Measurements from ENCODE around the gene RABGAP1L. TPM values are rescaled to one million over a fixed set of nuclear protein-coding genes. Genes with fewer than 3 reads are reported as not detected.
"Not testable (repeated sequence)": the region's sequence is repeated elsewhere in the genome, so short reads cannot be mapped to it uniquely, and the experiment has no call there.

The RABGAP1L gene
- total RNA-seq, 1 donor from 2014 or later, result 83.9 TPM

- Histone ChIP-seq H3K4me3 (no peak overlapping the region), H3K36me3 (no peaks in the 10 kb centered on the region), H3K9me3 (peaks cover 15% of the 10 kb centered on the region), H3K27ac (no peak overlapping the region), H3K4me1 (no peaks in the 10 kb centered on the region), H3K27me3 (ENCODE audit: low read depth) (no peaks in the 10 kb centered on the region)
- DNase-seq (no peak), ATAC-seq (no peak)
- TF ChIP-seq CTCF (IDR thresholded peaks at IDR 0.05), result no peak
- intact Hi-C loops (cut with DNase I), result no loop called here
These were observed 372.4 kb downstream of the RABGAP1L start for GRCh38 chr1:174531751-174532150.

- H3K9me3 ChIP-seq, result peaks cover 20% of the 10 kb centered on the region
- no peak for ATAC-seq
- H3K27ac ChIP-seq, result no peak overlapping the region
- H3K36me3 ChIP-seq, result no peaks in the 10 kb centered on the region
- TF ChIP-seq CTCF (IDR thresholded peaks at IDR 0.05), result no peak
- DNase-seq, result no peak
- no peaks in the 10 kb centered on the region for H3K4me1 ChIP-seq
- no peaks in the 10 kb centered on the region for H3K27me3 ChIP-seq (ENCODE audit: low read depth)
- intact Hi-C loops (cut with DNase I), result no loop called here
- no peak overlapping the region for H3K4me3 ChIP-seq
These were observed 375.5 kb downstream of the RABGAP1L start for GRCh38 chr1:174534789-174535188.

- H3K4me3 ChIP-seq, result no peak overlapping the region
- no peaks in the 10 kb centered on the region for H3K27me3 ChIP-seq (ENCODE audit: low read depth)
- H3K9me3 ChIP-seq, result peaks cover 20% of the 10 kb centered on the region
- intact Hi-C loops (cut with DNase I), result no loop called here
- no peaks in the 10 kb centered on the region for H3K36me3 ChIP-seq
- no peaks in the 10 kb centered on the region for H3K4me1 ChIP-seq
- DNase-seq (no peak), ATAC-seq (no peak)
- no peak for TF ChIP-seq CTCF (IDR thresholded peaks at IDR 0.05)
- no peak overlapping the region for H3K27ac ChIP-seq
These were observed 375.9 kb downstream of the RABGAP1L start for GRCh38 chr1:174535207-174535606.

GRCh38 chr1:174543421-174543820, 384.1 kb downstream of the RABGAP1L start:
- H3K9me3 ChIP-seq; DNase-seq; ATAC-seq; H3K27me3 ChIP-seq (ENCODE audit: low read depth); H3K4me3 ChIP-seq; H3K4me1 ChIP-seq; H3K27ac ChIP-seq; H3K36me3 ChIP-seq; intact Hi-C loops (cut with DNase I): not testable (repeated sequence)

- no peak for TF ChIP-seq CTCF (IDR thresholded peaks at IDR 0.05)
- no peak for ATAC-seq
- intact Hi-C loops (cut with DNase I), result no loop called here
These were observed 391.0 kb downstream of the RABGAP1L start for GRCh38 chr1:174550296-174550695.

GRCh38 chr1:174556392-174556791, 397.1 kb downstream of the RABGAP1L start:
- no peaks in the 10 kb centered on the region for H3K27me3 ChIP-seq (ENCODE audit: low read depth)
- no peak overlapping the region for H3K27ac ChIP-seq
- no peaks in the 10 kb centered on the region for H3K4me1 ChIP-seq
- DNase-seq (no peak), ATAC-seq (no peak)
- H3K4me3 ChIP-seq, result no peak overlapping the region
- H3K36me3 ChIP-seq, result no peaks in the 10 kb centered on the region
- H3K9me3 ChIP-seq, result peaks cover 6% of the 10 kb centered on the region
- no peak for TF ChIP-seq CTCF (IDR thresholded peaks at IDR 0.05)
- intact Hi-C loops (cut with DNase I), result no loop called here

More at GRCh38 chr1:174550296-174550695, 391.0 kb downstream of the RABGAP1L start:
- no peak for DNase-seq
- Histone ChIP-seq H3K27ac (no peak overlapping the region), H3K9me3 (peaks cover 3% of the 10 kb centered on the region), H3K36me3 (no peaks in the 10 kb centered on the region), H3K4me1 (no peaks in the 10 kb centered on the region), H3K4me3 (no peak overlapping the region), H3K27me3 (ENCODE audit: low read depth) (no peaks in the 10 kb centered on the region)
